GM03348 (cell line): Measurements from ENCODE around the gene AK4.

Experiments
- DNase-seq: peaks from one replicate; pipeline ENCODE4 v3.0.0; 2012; ENCODE audit warnings: low spot score

Gene AK4

DNA sequence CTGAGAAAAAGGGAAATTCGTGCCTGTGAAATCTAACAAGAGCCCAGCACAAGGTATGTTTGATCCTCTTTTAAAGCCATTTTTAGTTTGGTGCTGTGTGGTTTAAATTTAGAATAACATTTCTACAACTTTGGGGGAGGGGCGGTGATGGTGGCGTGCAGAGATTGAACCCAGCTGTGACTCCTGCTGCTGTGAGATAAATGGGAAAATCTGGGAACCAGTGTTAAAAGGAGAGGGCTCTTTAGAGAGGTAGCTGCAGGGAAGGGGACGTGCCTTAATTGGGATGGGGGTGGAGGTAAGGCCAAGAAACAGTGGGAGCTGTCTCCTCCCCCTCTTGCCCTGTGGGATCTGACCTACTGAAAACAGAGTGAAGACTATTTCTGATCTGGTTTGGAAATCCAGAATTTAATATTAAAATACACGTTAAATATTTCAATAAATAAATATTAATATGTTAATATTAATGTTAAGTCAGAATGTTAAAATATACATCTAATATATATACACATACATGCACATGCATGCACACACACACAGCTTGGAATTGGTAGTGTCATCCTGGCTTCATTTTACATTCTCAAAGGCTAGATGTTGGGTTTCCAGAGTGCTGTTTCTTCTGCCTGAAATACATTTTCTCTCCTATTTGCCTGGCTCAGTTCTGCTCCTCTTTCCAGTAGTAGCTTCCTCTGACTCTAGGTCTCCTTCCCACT lies 131.2 kb downstream of the AK4 start:
- DNase-seq, result no peak
